ENCODE measurements around the gene MAP6D1.

Gene MAP6D1

DNA sequence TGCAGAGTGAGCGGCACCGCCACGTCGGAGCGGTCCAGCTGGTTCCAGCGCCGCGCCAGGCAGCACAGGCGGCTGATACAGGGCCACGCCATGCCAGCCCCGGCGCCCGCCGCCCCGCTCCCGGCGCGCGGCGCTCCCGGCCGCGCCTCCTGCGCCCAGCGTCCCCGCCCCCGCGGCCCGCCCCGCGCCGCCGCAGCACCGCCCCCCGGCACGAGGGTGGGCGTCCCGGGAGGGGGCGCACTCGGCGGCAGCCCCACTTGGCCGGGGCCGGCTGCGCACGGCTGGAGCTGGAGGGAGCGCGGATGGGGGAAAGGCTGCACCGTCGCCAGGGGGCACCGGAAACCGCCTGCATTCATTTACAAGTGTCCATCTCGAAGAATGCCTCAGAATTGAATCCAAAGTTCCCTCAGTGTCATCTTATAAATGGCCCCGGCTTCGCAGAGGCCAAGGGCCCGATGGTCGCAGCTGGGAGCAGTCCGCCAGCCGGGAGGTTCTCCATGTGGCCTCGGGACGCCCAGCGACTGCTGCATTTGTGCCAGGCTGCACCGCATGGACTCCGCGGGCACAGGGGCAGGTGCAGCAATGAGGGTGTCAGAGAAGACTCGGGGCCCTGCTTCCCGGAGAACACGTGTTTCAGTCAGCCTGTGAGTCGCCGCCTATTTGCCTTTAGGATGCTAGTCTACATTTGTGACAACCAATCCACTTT is at the start of gene MAP6D1:
Gene MAP6D1 (minus strand): TSS at position 122 of the 706 bp plus-strand sequence. CDS start 30 bp downstream, at position 92.
- DNase-seq (ENCODE audit: insufficient read length, low spot score) (no peak), FAIRE-seq (no peak)

DNA sequence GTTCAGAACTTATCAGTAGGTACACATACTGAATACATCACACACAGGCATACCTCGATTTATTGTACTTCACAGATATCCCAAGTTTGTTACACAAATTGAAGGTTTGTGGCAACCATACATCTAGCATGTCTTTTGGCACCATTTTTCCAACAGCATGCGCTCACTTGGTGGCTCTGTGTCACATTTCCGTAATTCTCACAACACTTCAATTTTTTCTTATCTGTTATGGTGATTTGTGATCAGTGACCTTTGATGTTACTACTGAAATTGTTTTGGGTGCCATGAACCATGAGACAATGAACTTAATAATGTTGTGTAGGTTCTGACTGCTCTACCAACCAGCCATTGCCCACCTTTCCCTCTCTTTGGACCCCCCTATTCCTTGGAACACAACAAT is 48.5 kb upstream of the MAP6D1 start:
- FAIRE-seq: no peak
- no peak for DNase-seq (ENCODE audit: insufficient read length, low spot score)
- no peak for TF ChIP-seq POLR2A (IDR thresholded peaks at IDR 0.05; ENCODE audit: low read depth, low read length)

More for the DNA sequence above, at the start of gene MAP6D1:
- peak; percentile 62 for TF ChIP-seq POLR2A (IDR thresholded peaks at IDR 0.05; ENCODE audit: low read depth, low read length)

DNA sequence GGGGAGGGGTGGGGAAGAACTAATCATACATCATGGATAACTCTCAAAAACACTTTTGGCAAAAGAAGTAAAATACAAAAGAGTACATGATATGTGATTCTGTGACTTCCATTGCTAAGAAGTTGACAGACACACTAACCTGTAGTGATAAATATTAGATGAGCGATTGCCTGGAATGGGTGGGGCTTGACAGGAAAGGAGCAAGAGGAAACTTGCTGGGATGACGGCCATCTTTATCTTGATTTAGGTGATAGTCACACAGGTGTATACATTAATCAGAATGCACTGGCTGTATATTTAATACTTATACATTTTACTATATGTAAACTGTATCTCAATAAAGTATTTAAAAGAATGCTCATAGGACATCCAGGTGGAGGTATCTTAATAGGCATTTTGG is 46.2 kb upstream of the MAP6D1 start:
- DNase-seq (ENCODE audit: insufficient read length, low spot score) (no peak), FAIRE-seq (no peak)
- no peak for TF ChIP-seq POLR2A (IDR thresholded peaks at IDR 0.05; ENCODE audit: low read depth, low read length)

DNA sequence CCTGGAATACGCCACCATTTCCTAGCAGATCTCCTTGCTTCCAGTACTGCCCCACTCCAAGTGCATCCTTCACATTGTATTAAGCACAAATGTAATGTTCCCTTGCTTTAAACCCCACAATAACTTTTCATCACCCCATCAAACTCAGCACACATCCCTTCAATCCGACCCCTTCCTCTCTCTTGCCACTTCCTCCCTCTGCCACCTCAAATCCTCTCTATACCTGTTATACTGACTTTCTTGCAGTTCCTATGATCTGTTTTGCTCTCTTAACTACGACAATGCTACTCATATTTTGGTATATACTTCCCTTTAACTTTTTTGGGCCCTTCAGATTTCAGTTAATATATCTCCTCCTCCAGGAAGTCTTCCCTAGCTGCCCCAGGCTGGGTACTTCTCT is 45.2 kb upstream of the MAP6D1 start:
- FAIRE-seq (no peak), DNase-seq (ENCODE audit: insufficient read length, low spot score) (no peak)
- no peak for TF ChIP-seq POLR2A (IDR thresholded peaks at IDR 0.05; ENCODE audit: low read depth, low read length)

DNA sequence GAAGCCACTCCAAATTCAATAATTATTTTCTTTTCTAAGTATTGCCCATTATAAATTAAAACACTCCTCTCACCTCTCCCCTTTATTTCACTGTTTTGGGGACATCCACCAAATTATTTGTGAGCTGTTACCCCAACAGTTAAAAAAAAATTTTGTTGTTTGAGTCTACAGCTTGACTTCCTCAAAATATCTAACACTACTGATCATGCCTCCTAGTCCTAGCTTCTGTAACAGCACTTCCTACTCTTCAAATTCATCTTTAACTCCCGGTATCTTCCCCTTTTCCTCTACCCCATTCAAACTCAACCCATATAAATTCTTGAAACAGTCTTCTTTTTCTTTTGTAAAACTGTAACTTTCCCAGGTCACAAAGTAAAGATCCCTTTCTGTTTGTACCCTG is 43.4 kb upstream of the MAP6D1 start:
- DNase-seq (ENCODE audit: insufficient read length, low spot score): no peak
- no peak for TF ChIP-seq POLR2A (IDR thresholded peaks at IDR 0.05; ENCODE audit: low read depth, low read length)
- peak; percentile 27 for FAIRE-seq

DNA sequence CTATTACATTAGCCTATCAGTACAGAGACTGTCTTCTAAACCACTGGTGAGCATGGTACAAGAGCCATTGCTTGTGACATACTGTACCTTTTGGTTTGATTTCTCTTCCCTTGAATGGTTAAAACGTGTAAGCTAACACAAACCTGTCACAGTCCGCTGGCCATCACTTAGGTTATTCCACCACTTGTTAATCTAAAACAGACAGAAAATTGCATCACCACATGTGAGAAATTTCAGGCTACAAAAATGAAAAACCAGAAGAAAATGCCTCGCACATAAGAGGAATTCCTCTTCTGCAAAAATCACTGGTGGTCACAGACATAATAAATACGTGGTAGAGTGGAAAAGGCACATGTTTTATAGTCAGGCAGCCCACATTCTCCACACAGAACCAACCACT is 37.2 kb upstream of the MAP6D1 start:
- FAIRE-seq: no peak
- no peak for TF ChIP-seq POLR2A (IDR thresholded peaks at IDR 0.05; ENCODE audit: low read depth, low read length)

DNA sequence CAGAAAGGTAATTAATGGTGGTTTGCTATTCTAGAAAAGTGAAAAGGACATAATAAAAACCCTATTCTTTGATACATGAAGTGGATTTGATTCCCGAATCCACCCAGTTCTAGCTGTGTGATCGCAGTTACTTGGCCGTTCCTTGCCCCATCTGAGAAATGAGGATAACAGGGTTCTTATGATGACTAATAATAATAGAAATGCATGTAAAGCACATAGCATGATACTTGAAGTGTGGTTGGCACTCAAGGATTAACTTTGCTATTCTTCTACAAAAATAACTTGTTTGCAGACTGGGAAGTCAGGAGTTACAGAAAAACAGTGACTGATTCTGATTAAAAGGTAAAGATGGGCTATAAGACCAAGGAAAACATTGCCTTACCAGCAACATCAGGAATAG is 32.5 kb upstream of the MAP6D1 start:
- no peak for TF ChIP-seq POLR2A (IDR thresholded peaks at IDR 0.05; ENCODE audit: low read depth, low read length)
- FAIRE-seq (no peak), DNase-seq (ENCODE audit: insufficient read length, low spot score) (no peak)

More for the DNA sequence above, 37.2 kb upstream of the MAP6D1 start:
- DNase-seq (ENCODE audit: insufficient read length, low spot score): no peak

DNA sequence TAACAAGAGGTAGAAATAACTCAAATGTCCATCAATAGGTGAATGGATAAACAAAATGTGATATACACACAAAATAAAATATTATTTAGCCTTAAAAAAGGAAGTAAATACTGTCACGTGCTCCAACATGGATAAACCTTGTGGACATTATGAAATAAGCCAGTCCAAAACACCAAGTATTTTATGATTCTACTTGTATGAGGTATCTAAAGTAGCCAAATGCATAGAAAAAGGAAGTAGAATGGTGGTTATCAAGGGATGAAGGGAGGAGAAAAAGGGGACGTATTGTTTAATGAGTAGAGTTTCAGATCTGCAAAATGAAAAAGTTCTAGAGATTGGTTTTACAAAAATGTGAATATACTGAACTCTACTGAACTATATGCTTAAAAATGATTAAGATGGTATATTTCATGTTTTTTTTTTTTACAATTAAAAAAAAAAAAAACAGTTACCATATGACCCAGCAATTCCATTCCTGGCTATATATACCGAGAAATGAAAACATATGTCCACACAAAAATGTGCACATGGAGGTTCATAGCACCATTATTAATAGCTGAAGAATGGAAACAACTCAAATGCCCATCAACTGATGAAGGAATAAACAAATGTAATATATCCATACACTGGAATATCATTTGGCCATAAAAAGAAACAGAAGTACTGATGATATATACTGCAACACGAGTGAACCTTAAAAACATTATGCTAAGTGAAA is 29.1 kb upstream of the MAP6D1 start:
- DNase-seq (ENCODE audit: insufficient read length, low spot score) (no peak), FAIRE-seq (peak; percentile 74)
- no peak for TF ChIP-seq POLR2A (IDR thresholded peaks at IDR 0.05; ENCODE audit: low read depth, low read length)

DNA sequence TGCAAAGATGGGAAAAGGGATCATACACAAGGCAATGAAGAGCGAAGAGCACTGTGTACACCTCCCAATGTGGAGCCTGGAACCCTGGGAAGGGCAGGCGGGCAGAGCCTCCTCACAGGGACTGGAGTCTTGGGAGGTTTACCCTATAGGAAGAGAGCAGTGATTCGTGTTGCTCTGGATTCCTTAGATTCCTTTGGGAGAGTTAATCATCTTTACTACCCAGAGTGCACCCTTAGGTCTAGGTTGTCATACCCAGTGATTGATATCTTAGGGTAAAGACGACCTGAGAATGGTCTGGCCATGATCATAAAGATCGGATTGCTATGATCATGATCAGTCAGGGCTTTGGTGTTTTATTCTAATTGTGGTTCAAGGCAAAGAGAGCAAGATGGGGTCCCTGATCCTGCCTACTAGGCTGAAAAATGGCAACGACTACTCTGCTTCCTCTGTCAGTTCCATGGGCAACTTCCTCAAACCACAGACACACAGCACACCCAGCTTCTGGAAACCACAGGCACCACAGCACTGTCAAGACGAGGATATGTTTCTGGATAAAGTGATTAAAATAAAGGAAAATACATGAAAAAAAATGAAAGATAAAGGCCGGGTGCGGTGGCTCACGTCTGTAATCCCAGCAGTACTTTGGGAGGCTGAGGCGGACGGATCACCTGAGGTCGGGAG is 20.4 kb upstream of the MAP6D1 start:
- FAIRE-seq (peak; percentile 91), DNase-seq (ENCODE audit: insufficient read length, low spot score) (peak; percentile 50)
- TF ChIP-seq POLR2A (IDR thresholded peaks at IDR 0.05; ENCODE audit: low read depth, low read length): no peak

DNA sequence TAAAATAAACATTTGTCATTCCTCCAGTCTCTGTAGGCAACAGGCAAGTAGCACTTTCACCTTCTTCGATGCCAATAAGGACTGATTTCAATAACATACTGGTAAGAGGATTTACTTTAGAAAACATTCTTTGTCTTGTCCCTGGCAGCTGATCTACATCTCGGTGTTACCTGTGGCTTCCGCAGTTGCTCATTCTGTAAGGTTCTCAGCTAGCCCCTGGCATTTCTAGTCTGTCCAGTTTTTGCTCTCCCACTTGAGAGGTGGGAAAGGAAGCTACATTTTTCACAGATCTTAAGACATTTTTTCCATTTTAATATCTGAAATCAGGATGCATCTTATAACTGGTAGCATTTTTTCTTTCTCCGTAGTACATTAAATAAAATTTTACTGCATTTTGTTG is 19.7 kb upstream of the MAP6D1 start:
- FAIRE-seq (peak; percentile 27), DNase-seq (ENCODE audit: insufficient read length, low spot score) (no peak)
- TF ChIP-seq POLR2A (IDR thresholded peaks at IDR 0.05; ENCODE audit: low read depth, low read length): no peak

DNA sequence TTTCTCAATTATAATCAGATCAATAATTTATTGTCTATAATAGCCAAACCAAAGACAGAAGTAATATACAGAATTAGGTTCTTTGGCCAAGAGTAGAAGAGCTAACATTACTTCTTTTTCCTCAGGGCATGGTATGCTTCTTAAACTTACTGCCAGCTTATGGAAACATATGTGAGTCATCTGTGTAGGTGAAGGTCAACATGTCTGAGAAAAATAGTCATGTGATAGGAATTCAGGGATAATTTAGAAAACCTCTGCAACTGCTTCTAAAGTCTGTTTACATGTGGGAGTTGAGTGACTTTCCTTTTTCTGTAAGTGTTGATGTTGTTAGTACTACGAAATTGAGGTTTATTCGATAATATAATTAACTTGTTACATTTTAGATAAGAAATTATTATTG is 19.2 kb upstream of the MAP6D1 start:
- DNase-seq (ENCODE audit: insufficient read length, low spot score): no peak
- TF ChIP-seq POLR2A (IDR thresholded peaks at IDR 0.05; ENCODE audit: low read depth, low read length): no peak
- peak; percentile 95 for FAIRE-seq

DNA sequence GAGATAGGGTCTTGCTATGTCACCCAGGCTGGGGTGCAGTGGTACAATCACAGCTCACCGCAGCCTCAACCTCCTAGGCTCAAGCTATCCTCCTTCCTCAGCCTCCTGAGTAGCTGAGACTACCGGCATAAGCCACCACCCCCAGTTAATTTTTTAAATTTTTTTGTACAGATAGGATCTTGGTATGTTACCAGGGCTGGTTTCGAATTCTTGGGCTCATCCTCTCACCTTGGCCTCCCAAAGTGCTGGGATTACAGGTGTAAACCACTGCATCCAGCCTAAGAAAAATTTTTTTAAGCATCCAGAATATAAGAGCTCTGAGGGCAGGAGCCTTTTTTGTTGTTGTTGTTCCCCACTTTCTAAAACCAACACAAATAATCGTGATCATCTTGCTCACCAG is 14.4 kb upstream of the MAP6D1 start:
- FAIRE-seq: no peak
- no peak for TF ChIP-seq POLR2A (IDR thresholded peaks at IDR 0.05; ENCODE audit: low read depth, low read length)
- no peak for DNase-seq (ENCODE audit: insufficient read length, low spot score)

DNA sequence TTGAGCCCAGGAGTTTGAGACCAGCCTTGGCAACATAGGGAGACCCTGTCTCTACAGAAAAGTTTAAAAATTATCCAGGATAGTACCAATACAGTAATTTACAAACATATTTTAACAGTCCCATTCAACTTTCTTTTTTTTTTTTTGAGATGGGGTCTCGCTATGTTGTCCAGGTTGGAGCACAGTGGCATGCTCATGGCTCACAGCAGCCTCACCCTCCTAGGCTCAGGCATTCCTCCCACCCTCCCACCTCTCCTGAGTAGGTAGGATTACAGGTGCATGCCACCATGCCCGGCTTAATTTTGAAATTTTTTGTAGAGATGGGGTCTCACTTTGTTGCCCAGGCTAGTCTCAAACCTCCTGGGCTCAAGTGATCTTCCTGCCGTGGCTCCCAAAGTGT is 12.5 kb upstream of the MAP6D1 start:
- TF ChIP-seq POLR2A (IDR thresholded peaks at IDR 0.05; ENCODE audit: low read depth, low read length): no peak
- DNase-seq (ENCODE audit: insufficient read length, low spot score): no peak
- no peak for FAIRE-seq

DNA sequence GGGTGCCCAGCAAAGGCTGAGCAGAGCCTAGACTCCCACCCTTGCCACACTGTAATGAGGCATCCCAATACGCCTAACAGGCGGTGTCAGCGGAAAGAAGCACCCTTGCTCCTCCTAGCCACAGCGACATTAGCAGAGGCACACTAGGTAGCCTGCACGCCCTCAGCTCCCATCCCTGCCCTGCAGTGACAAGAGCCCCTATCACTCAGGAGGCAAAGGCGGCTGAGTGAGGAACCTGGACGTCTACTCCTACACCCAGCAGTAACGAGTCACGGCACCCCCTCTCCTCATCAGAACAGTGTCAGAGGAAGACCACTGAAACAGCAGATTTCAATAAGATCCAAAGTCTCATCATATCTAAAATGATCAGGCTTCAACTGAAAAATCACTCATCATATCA is 12.0 kb upstream of the MAP6D1 start:
- TF ChIP-seq POLR2A (IDR thresholded peaks at IDR 0.05; ENCODE audit: low read depth, low read length): no peak
- FAIRE-seq (no peak), DNase-seq (ENCODE audit: insufficient read length, low spot score) (no peak)

Data from H54 (cell line).